SK-N-SH treated with all-trans-retinoic acid at 6 μM for 48 hours (cell line): Measurements from ENCODE around the gene RBFOX2.

ENCODE experiments used
- ATAC-seq: fragments of 200-7000 bp; cut with Tn5 transposase; 3 replicates; pipeline ENCODE4 v1.9.1; 2020; ENCODE audit warnings: mild to moderate bottlenecking, moderate library complexity
- ARNTL ChIP-seq: fragments of 450-650 bp; formaldehyde crosslinking; IDR thresholded peaks from 2 replicates; pipeline ENCODE4 v1.5.0; 2020; ENCODE audit warnings: low read depth, mild to moderate bottlenecking, moderate library complexity, borderline replicate concordance
- BACH2 ChIP-seq: fragments of 250-450 bp; sonication (Bioruptor Pico); IDR thresholded peaks from 2 replicates; pipeline ENCODE4 v1.9.0; 2021; ENCODE audit warnings: mild to moderate bottlenecking, borderline replicate concordance
- CSDC2 ChIP-seq: fragments of 250-450 bp; sonication (Bioruptor Pico); IDR thresholded peaks from 2 replicates; pipeline ENCODE4 v1.5.0; 2020; ENCODE audit warnings: mild to moderate bottlenecking, moderate library complexity
- ESRRG ChIP-seq: fragments of 250-450 bp; sonication (Bioruptor Pico); IDR thresholded peaks from 2 replicates; pipeline ENCODE4 v1.6.1; 2021; ENCODE audit warnings: mild to moderate bottlenecking
- GLIS3 ChIP-seq: fragments of 250-450 bp; sonication (Bioruptor Pico); IDR thresholded peaks from 2 replicates; pipeline ENCODE4 v1.5.0; 2020; ENCODE audit warnings: mild to moderate bottlenecking, moderate library complexity
- ISL1 ChIP-seq: fragments of 250-450 bp; sonication (Bioruptor Pico); IDR thresholded peaks from 2 replicates; pipeline ENCODE4 v2.1.2; 2022; ENCODE audit warnings: mild to moderate bottlenecking, moderate library complexity
- OSR1 ChIP-seq: fragments of 250-450 bp; sonication (Bioruptor Pico); IDR thresholded peaks from 2 replicates; pipeline ENCODE4 v1.8.0; 2022; ENCODE audit warnings: moderate library complexity, mild to moderate bottlenecking, inconsistent platforms
- PPARA ChIP-seq: fragments of 250-450 bp; sonication (Bioruptor Pico); IDR thresholded peaks from 2 replicates; pipeline ENCODE4 v1.5.0; 2020; ENCODE audit warnings: mild to moderate bottlenecking, borderline replicate concordance
- RARB ChIP-seq: fragments of 250-450 bp; sonication (Bioruptor Pico); IDR thresholded peaks from 2 replicates; pipeline ENCODE4 v1.8.0; 2021; ENCODE audit warnings: mild to moderate bottlenecking, moderate library complexity
- SNAI2 ChIP-seq: fragments of 250-450 bp; sonication (Bioruptor Pico); IDR thresholded peaks from 2 replicates; pipeline ENCODE4 v1.5.0; 2020; ENCODE audit warnings: mild to moderate bottlenecking, moderate library complexity
- TOX ChIP-seq: fragments of 250-450 bp; sonication (Bioruptor Pico); IDR thresholded peaks from 2 replicates; pipeline ENCODE4 v1.8.0; 2021; ENCODE audit warnings: mild to moderate bottlenecking, moderate library complexity, borderline replicate concordance
- ZC3H10 ChIP-seq: fragments of 250-450 bp; sonication (Bioruptor Pico); IDR thresholded peaks from 2 replicates; pipeline ENCODE4 v1.5.1; 2021; ENCODE audit warnings: mild to moderate bottlenecking, moderate library complexity
- ZFP30 ChIP-seq: fragments of 450-650 bp; formaldehyde crosslinking; IDR thresholded peaks from 2 replicates; pipeline ENCODE4 v1.5.0; 2022; ENCODE audit warnings: mild to moderate bottlenecking, moderate library complexity
- ZNF565 ChIP-seq: fragments of 450-650 bp; formaldehyde crosslinking; conservative IDR thresholded peaks from 2 replicates; pipeline ENCODE4 v1.5.0; 2020; ENCODE audit warnings: low read depth, mild to moderate bottlenecking, moderate library complexity
- ZNF70 ChIP-seq: fragments of 450-650 bp; formaldehyde crosslinking; IDR thresholded peaks from 2 replicates; pipeline ENCODE4 v1.5.0; 2020; ENCODE audit warnings: mild to moderate bottlenecking, moderate library complexity
- ZNF8 ChIP-seq: fragments of 450-650 bp; formaldehyde crosslinking; IDR thresholded peaks from 2 replicates; pipeline ENCODE4 v1.5.0; 2020; ENCODE audit warnings: mild to moderate bottlenecking, moderate library complexity
- TF ChIP-seq, protein P1 (sequence below): fragments of 250-450 bp; sonication (Bioruptor Pico); IDR thresholded peaks from 2 replicates; pipeline ENCODE4 v1.8.0; 2021; ENCODE audit warnings: low read depth, mild to moderate bottlenecking, moderate library complexity, borderline replicate concordance
- TF ChIP-seq, protein P2 (sequence below): fragments of 250-450 bp; sonication (Bioruptor Pico); IDR thresholded peaks from 2 replicates; pipeline ENCODE4 v1.5.1; 2020; ENCODE audit warnings: low read depth, mild to moderate bottlenecking, moderate library complexity
- TF ChIP-seq, protein P3 (sequence below): fragments of 250-450 bp; sonication (Bioruptor Pico); IDR thresholded peaks from 2 replicates; pipeline ENCODE4 v1.5.0; 2020; ENCODE audit warnings: mild to moderate bottlenecking, moderate library complexity
- TF ChIP-seq, protein P4 (sequence below): fragments of 250-450 bp; sonication (Bioruptor Pico); IDR thresholded peaks from 2 replicates; pipeline ENCODE4 v1.8.0; 2020; ENCODE audit warnings: mild to moderate bottlenecking, moderate library complexity, borderline replicate concordance

The RBFOX2 gene

DNA sequence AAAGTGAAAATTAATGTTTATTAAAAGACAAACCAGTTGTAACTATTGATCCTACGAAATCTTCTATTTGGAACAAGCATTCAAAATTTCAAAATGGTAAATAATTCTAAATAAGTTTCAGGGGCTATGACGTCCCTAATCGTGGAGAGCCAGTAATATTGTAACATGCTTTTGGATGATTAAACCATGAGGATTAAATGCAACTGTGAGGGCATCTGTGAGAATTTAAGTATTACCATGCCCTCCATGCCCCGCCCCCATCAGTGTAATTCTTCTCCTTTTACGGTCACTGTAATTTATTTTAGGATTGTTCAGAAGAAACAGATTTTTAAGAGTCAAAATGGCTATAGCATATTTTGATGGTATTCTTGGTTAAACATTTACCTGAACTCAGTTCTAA lies 177.8 kb downstream of the RBFOX2 start:
- TF ChIP-seq ZNF8 (no peak), TOX (CRISPR knock-in tag) (no peak), ARNTL (CRISPR knock-in tag) (no peak), ZC3H10 (CRISPR knock-in tag) (no peak), ZNF565 (CRISPR knock-in tag) (no peak), OSR1 (CRISPR knock-in tag) (no peak), ZFP30 (CRISPR knock-in tag) (no peak), PPARA (CRISPR knock-in tag) (no peak), RARB (CRISPR knock-in tag) (no peak), ZNF70 (CRISPR knock-in tag) (no peak), CSDC2 (CRISPR knock-in tag) (no peak), SNAI2 (CRISPR knock-in tag) (no peak), GLIS3 (CRISPR knock-in tag) (no peak), ISL1 (CRISPR knock-in tag) (no peak), ESRRG (no peak), BACH2 (no peak)
- TF ChIP-seq, protein P1, sequence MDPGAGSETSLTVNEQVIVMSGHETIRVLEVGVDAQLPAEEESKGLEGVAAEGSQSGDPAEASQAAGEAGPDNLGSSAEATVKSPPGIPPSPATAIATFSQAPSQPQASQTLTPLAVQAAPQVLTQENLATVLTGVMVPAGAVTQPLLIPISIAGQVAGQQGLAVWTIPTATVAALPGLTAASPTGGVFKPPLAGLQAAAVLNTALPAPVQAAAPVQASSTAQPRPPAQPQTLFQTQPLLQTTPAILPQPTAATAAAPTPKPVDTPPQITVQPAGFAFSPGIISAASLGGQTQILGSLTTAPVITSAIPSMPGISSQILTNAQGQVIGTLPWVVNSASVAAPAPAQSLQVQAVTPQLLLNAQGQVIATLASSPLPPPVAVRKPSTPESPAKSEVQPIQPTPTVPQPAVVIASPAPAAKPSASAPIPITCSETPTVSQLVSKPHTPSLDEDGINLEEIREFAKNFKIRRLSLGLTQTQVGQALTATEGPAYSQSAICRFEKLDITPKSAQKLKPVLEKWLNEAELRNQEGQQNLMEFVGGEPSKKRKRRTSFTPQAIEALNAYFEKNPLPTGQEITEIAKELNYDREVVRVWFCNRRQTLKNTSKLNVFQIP (CRISPR knock-in tag) = no peak
- TF ChIP-seq, protein P2, sequence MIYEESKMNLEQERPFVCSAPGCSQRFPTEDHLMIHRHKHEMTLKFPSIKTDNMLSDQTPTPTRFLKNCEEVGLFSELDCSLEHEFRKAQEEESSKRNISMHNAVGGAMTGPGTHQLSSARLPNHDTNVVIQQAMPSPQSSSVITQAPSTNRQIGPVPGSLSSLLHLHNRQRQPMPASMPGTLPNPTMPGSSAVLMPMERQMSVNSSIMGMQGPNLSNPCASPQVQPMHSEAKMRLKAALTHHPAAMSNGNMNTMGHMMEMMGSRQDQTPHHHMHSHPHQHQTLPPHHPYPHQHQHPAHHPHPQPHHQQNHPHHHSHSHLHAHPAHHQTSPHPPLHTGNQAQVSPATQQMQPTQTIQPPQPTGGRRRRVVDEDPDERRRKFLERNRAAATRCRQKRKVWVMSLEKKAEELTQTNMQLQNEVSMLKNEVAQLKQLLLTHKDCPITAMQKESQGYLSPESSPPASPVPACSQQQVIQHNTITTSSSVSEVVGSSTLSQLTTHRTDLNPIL = no peak
- TF ChIP-seq, protein P3, sequence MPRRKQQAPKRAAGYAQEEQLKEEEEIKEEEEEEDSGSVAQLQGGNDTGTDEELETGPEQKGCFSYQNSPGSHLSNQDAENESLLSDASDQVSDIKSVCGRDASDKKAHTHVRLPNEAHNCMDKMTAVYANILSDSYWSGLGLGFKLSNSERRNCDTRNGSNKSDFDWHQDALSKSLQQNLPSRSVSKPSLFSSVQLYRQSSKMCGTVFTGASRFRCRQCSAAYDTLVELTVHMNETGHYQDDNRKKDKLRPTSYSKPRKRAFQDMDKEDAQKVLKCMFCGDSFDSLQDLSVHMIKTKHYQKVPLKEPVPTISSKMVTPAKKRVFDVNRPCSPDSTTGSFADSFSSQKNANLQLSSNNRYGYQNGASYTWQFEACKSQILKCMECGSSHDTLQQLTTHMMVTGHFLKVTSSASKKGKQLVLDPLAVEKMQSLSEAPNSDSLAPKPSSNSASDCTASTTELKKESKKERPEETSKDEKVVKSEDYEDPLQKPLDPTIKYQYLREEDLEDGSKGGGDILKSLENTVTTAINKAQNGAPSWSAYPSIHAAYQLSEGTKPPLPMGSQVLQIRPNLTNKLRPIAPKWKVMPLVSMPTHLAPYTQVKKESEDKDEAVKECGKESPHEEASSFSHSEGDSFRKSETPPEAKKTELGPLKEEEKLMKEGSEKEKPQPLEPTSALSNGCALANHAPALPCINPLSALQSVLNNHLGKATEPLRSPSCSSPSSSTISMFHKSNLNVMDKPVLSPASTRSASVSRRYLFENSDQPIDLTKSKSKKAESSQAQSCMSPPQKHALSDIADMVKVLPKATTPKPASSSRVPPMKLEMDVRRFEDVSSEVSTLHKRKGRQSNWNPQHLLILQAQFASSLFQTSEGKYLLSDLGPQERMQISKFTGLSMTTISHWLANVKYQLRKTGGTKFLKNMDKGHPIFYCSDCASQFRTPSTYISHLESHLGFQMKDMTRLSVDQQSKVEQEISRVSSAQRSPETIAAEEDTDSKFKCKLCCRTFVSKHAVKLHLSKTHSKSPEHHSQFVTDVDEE = no peak
- TF ChIP-seq, all 23 proteins: peak for 0
- ATAC-seq = no peak

DNA sequence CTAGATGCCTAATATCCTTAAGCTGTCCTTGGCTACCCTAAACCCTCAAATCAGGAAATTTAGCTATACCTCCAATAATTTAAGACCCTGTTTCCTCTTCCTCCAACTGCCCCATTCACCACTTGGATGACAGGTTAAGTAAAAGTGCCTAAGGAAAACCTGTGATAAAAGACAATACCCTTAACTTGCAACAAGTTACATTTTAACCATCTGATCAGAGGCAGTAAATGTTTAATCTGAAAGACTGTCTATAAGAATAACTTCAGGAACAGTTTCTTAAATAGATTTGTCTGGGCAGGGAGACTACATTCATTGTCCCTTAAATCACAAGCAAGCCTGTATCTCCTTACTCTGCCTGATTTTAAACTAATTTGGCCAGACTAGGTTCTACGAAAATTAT lies 181.8 kb downstream of the RBFOX2 start:
- ATAC-seq = no peak
- no peak for TF ChIP-seq ZNF70 (CRISPR knock-in tag)
- no peak for TF ChIP-seq GLIS3 (CRISPR knock-in tag)
- TF ChIP-seq, protein P2 = no peak
- no peak for TF ChIP-seq PPARA (CRISPR knock-in tag)
- no peak for TF ChIP-seq ZC3H10 (CRISPR knock-in tag)
- TF ChIP-seq CSDC2 (CRISPR knock-in tag) = no peak
- no peak for TF ChIP-seq OSR1 (CRISPR knock-in tag)
- TF ChIP-seq, protein P1 (CRISPR knock-in tag) = no peak
- no peak for TF ChIP-seq BACH2
- no peak for TF ChIP-seq ISL1 (CRISPR knock-in tag)

DNA sequence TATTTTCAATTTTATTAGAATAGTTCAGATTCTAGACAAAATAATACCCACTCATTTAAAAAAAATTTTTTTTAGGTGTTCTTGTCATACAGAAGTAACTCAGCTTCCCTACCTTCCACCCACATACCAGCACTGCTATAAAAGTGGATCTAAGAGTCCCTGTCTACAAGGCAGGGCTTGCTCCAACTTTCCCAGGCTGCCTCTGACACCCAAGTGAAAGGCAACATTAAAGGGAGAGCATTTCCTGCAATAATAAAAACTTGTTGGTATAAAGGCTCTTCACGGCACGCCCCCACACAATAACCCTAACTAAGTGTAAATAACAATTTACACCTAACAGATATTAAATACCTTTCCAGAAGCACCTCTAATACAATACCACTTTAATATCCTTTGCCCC lies 183.7 kb downstream of the RBFOX2 start:
- no peak for ATAC-seq
- no peak for TF ChIP-seq GLIS3 (CRISPR knock-in tag)
- no peak for TF ChIP-seq BACH2
- no peak for TF ChIP-seq SNAI2 (CRISPR knock-in tag)
- TF ChIP-seq OSR1 (CRISPR knock-in tag) = no peak
- TF ChIP-seq, protein P4, sequence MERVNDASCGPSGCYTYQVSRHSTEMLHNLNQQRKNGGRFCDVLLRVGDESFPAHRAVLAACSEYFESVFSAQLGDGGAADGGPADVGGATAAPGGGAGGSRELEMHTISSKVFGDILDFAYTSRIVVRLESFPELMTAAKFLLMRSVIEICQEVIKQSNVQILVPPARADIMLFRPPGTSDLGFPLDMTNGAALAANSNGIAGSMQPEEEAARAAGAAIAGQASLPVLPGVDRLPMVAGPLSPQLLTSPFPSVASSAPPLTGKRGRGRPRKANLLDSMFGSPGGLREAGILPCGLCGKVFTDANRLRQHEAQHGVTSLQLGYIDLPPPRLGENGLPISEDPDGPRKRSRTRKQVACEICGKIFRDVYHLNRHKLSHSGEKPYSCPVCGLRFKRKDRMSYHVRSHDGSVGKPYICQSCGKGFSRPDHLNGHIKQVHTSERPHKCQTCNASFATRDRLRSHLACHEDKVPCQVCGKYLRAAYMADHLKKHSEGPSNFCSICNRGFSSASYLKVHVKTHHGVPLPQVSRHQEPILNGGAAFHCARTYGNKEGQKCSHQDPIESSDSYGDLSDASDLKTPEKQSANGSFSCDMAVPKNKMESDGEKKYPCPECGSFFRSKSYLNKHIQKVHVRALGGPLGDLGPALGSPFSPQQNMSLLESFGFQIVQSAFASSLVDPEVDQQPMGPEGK (CRISPR knock-in tag) = no peak
- TF ChIP-seq, protein P1 (CRISPR knock-in tag) = no peak
- no peak for TF ChIP-seq ESRRG
